Ascending aorta (tissue), 2 donors: ENCODE results near the gene NKAIN4. TPM values are rescaled to one million over a fixed set of nuclear protein-coding genes. Genes with fewer than 3 reads are reported as not detected.

Experiments used
- DNase-seq, 2 donors: peaks; one replicate each; pipeline ENCODE4 v3.0.0-alpha.2; 2019; ENCODE audit warnings: low spot score in 2 of 2
- H3K27ac ChIP-seq, 2 donors: fragments of 200-600 bp; sonication (generic); one replicate each; pipeline ENCODE4 v1.5.1; 2016 to 2017; ENCODE audit warnings: mild to moderate bottlenecking in 1 of 2
- H3K27me3 ChIP-seq: fragments of 200-600 bp; sonication (generic); one replicate; pipeline ENCODE4 v1.5.1; 2017
- H3K36me3 ChIP-seq, 2 donors: fragments of 200-600 bp; sonication (generic); one replicate each; pipeline ENCODE4 v1.5.1; 2016
- H3K4me1 ChIP-seq, 2 donors: fragments of 200-600 bp; sonication (generic); one replicate each; pipeline ENCODE4 v1.5.1; 2016 to 2017; ENCODE audit warnings: mild to moderate bottlenecking in 1 of 2
- H3K4me3 ChIP-seq, 2 donors: fragments of 200-600 bp; sonication (generic); one replicate each; pipeline ENCODE4 v1.5.1; 2016 to 2017; ENCODE audit warnings: mild to moderate bottlenecking in 1 of 2
- H3K9me3 ChIP-seq, 2 donors: fragments of 200-600 bp; sonication (generic); one replicate each; pipeline ENCODE4 v1.5.1; 2016
- intact Hi-C: fragments of 100-400 bp; cut with DNase I; formaldehyde crosslinking; loops from one replicate; pipeline ENCODE4 v1.15.1; 2023
- total RNA-seq: library from RNA; depleted of rRNA; stranded (reverse); fragments of >200 nt; gene quantifications from one replicate; pipeline ENCODE4 v1.1.0, GENCODE V29; 2016
- TF ChIP-seq, protein P1 (sequence below), 3 experiments: fragments of 200-600 bp in 2 of 3; fragments of 450-650 bp in 1 of 3; sonication (generic) in 2 of 3; IDR thresholded peaks; one replicate each; pipeline ENCODE4 v1.5.1; 2016 to 2019; ENCODE audit warnings: antibody characterized with exemption in 3 of 3, mild to moderate bottlenecking in 1 of 3, moderate library complexity in 1 of 3

NKAIN4 gene
- total RNA-seq, 1 donor from 2014 or later = not detected

DNA sequence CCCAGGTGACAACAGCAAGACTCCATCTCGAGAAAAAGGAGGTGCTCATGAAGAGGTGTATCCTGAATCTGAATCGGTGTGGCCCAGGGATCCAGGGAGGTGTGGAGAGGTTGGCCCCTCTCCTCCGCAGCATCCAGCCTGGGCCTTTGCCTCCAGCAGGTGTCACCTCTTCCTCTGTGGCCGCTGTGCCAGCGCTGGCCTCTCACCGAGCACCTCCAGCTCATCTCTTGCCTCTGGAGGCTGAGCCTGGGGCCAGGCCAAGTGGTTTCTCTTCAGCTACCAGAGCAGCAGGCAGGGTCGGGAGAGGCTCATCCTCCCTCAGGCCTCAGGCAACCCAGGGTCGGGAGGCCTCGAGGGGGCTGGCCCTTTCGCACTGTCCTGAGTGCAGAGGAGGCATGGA is 37.5 kb upstream of the NKAIN4 start:
- TF ChIP-seq, protein P1, sequence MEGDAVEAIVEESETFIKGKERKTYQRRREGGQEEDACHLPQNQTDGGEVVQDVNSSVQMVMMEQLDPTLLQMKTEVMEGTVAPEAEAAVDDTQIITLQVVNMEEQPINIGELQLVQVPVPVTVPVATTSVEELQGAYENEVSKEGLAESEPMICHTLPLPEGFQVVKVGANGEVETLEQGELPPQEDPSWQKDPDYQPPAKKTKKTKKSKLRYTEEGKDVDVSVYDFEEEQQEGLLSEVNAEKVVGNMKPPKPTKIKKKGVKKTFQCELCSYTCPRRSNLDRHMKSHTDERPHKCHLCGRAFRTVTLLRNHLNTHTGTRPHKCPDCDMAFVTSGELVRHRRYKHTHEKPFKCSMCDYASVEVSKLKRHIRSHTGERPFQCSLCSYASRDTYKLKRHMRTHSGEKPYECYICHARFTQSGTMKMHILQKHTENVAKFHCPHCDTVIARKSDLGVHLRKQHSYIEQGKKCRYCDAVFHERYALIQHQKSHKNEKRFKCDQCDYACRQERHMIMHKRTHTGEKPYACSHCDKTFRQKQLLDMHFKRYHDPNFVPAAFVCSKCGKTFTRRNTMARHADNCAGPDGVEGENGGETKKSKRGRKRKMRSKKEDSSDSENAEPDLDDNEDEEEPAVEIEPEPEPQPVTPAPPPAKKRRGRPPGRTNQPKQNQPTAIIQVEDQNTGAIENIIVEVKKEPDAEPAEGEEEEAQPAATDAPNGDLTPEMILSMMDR (IDR thresholded peaks at IDR 0.05) = no peak
- no peak for DNase-seq
- intact Hi-C loops = no loop called here
- Histone ChIP-seq H3K36me3 (peaks cover 21 to 23% of the 10 kb centered on the region in 2 donors), H3K4me3 (no peak overlapping the region), H3K27me3 (peaks cover 13% of the 10 kb centered on the region), H3K9me3 (no peaks in the 10 kb centered on the region), H3K27ac (no peak overlapping the region), H3K4me1 (no peaks in the 10 kb centered on the region)

DNA sequence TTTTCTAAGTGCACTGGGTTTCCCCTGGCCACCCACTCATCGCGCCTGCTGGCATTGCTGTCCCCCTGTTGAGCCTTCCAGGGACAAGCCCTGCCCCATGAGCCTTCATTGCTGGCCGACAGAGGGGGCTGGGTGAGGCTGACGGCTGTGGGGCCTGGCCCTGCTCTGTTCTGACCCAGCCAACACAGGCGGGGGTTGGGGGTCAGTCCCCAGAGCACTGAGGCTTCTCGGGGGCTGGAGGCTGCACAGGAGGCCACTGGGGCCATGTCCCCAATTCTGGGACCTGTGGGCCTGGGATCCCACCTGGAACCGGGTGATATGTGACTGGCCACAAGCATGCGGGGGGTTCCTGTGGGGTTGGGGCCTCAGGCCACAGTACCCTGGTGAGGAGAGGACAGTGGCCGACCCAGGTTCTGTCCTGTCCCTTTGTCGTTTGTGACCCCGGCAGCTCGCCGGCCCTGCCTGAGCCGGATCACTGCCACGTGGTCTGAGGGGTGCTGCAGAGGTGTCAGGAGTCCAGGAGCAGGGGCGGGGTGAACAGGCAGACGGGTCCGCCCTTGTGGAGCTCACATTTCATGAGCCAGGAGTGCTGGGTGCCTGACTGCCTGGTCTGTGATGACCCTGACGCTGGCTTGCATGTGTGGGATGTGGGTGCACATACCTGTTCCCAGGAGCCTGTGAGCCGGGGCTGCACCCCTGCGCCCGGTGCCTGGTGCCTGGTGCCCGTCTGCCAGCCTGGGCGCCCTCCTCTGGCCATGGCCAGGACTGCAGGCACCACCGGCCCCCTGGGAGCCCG is 36.6 kb upstream of the NKAIN4 start:
- intact Hi-C loops = no loop called here
- no peak for DNase-seq

GRCh38 chr20:63290136-63290676 is 35.9 kb upstream of the NKAIN4 start:
- Histone ChIP-seq H3K27me3 (no peaks in the 10 kb centered on the region), H3K27ac (no peak overlapping the region), H3K4me3 (no peak overlapping the region), H3K36me3 (peaks cover 33 to 39% of the 10 kb centered on the region in 2 donors), H3K4me1 (no peaks in the 10 kb centered on the region), H3K9me3 (no peaks in the 10 kb centered on the region)
- DNase-seq = no peak
- intact Hi-C loops = no loop called here
- TF ChIP-seq, protein P1 (IDR thresholded peaks at IDR 0.05) = no peak

More for the DNA sequence above, 36.6 kb upstream of the NKAIN4 start:
- Histone ChIP-seq H3K27ac (no peak overlapping the region), H3K4me1 (no peaks in the 10 kb centered on the region), H3K36me3 (peaks cover 29 to 32% of the 10 kb centered on the region in 2 donors), H3K9me3 (no peaks in the 10 kb centered on the region), H3K27me3 (peaks cover 6% of the 10 kb centered on the region), H3K4me3 (no peak overlapping the region)
- TF ChIP-seq, protein P1 (IDR thresholded peaks at IDR 0.05) = peak; percentile 32 to 63 (median 55)

- Histone ChIP-seq H3K27ac (no peak overlapping the region), H3K4me3 (no peak overlapping the region), H3K4me1 (no peaks in the 10 kb centered on the region), H3K36me3 (peaks cover 40 to 46% of the 10 kb centered on the region in 2 donors), H3K9me3 (no peaks in the 10 kb centered on the region), H3K27me3 (no peaks in the 10 kb centered on the region)
- intact Hi-C loops = no loop called here
- TF ChIP-seq, protein P1 (IDR thresholded peaks at IDR 0.05) = no peak
- no peak for DNase-seq
Measured at GRCh38 chr20:63289311-63290135, 35.3 kb upstream of the NKAIN4 start.

- H3K4me1 ChIP-seq = no peaks in the 10 kb centered on the region
- H3K4me3 ChIP-seq = no peak overlapping the region
- DNase-seq = no peak
- H3K9me3 ChIP-seq = no peaks in the 10 kb centered on the region
- TF ChIP-seq, protein P1 (IDR thresholded peaks at IDR 0.05) = no peak
- H3K27ac ChIP-seq = no peak overlapping the region
- H3K36me3 ChIP-seq = peaks cover 48 to 53% of the 10 kb centered on the region in 2 donors
- no peaks in the 10 kb centered on the region for H3K27me3 ChIP-seq
- intact Hi-C loops = no loop called here
Measured at GRCh38 chr20:63288581-63289251, 34.5 kb upstream of the NKAIN4 start.
